ENCODE data around the gene TGFBR3.

The TGFBR3 gene

GRCh38 chr1:91916811-91917460 is 31.0 kb upstream of the TGFBR3 start:
- H3K4me3 ChIP-seq (ENCODE audit: control insufficient read depth, low read depth, low read length): no peak overlapping the region
- DNase-seq (ENCODE audit: low read depth): no peak
- TF ChIP-seq CTCF (IDR thresholded peaks at IDR 0.05; ENCODE audit: control insufficient read depth, insufficient read depth, low read depth, low read length, missing control alignments): no peak

GRCh38 chr1:91916046-91916445 is 30.1 kb upstream of the TGFBR3 start:
- TF ChIP-seq CTCF (IDR thresholded peaks at IDR 0.05; ENCODE audit: control insufficient read depth, insufficient read depth, low read depth, low read length, missing control alignments): no peak
- H3K4me3 ChIP-seq (ENCODE audit: control insufficient read depth, low read depth, low read length): no peak overlapping the region
- no peak for DNase-seq (ENCODE audit: low read depth)

- no peak overlapping the region for H3K4me3 ChIP-seq (ENCODE audit: control insufficient read depth, low read depth, low read length)
- no peak for TF ChIP-seq CTCF (IDR thresholded peaks at IDR 0.05; ENCODE audit: control insufficient read depth, insufficient read depth, low read depth, low read length, missing control alignments)
- no peak for DNase-seq (ENCODE audit: low read depth)
These were observed 27.1 kb upstream of the TGFBR3 start for GRCh38 chr1:91913018-91913417.

- TF ChIP-seq CTCF (IDR thresholded peaks at IDR 0.05; ENCODE audit: control insufficient read depth, insufficient read depth, low read depth, low read length, missing control alignments): no peak
- H3K4me3 ChIP-seq (ENCODE audit: control insufficient read depth, low read depth, low read length): no peak overlapping the region
- DNase-seq (ENCODE audit: low read depth): no peak
These were observed 26.3 kb upstream of the TGFBR3 start for GRCh38 chr1:91912266-91912665.

- no peak overlapping the region for H3K4me3 ChIP-seq (ENCODE audit: control insufficient read depth, low read depth, low read length)
- no peak for TF ChIP-seq CTCF (IDR thresholded peaks at IDR 0.05; ENCODE audit: control insufficient read depth, insufficient read depth, low read depth, low read length, missing control alignments)
- DNase-seq (ENCODE audit: low read depth): no peak
These were observed 15.3 kb upstream of the TGFBR3 start for GRCh38 chr1:91901231-91901630.

GRCh38 chr1:91900562-91900961 is 14.6 kb upstream of the TGFBR3 start:
- H3K4me3 ChIP-seq (ENCODE audit: control insufficient read depth, low read depth, low read length): no peak overlapping the region
- peak; percentile 87 for DNase-seq (ENCODE audit: low read depth)
- TF ChIP-seq CTCF (IDR thresholded peaks at IDR 0.05; ENCODE audit: control insufficient read depth, insufficient read depth, low read depth, low read length, missing control alignments): no peak

All from AG09309 (cell line).